Common myeloid progenitor, CD34-positive (primary cell): Measurements from ENCODE around the gene TMEM214.
A peak's percentile ranks its signal among the peaks of the same experiment; 100 is the strongest.

Experiments
- CTCF ChIA-PET: fragments of 350-600 bp; sonication (Branson Sonifier 250); formaldehyde crosslinking; loops from one replicate; lab custom pipeline; 2021; ENCODE audit warnings: antibody characterized with exemption; lab: Charles Lee
- POLR2A ChIA-PET: fragments of 350-600 bp; sonication (Branson Sonifier 250); formaldehyde crosslinking; loops from one replicate; lab custom pipeline; 2021; ENCODE audit warnings: antibody characterized with exemption; lab: Charles Lee
- DNase-seq, 3 donors: peaks; one replicate each; pipeline versions ENCODE4 v3.0.0 to v3.0.0-alpha.2; 2013
- H3K27ac ChIP-seq, 2 experiments: 1 replicate in 1 of 2; 2 replicates in 1 of 2; pipeline ENCODE4 v1.7.0; 2013; ENCODE audit warnings: inconsistent platforms in 2 of 2, low read length in 2 of 2, mild to moderate bottlenecking in 2 of 2, low read depth in 1 of 2, moderate library complexity in 1 of 2; ENCODE audit not compliant: severe bottlenecking in 2 of 2, insufficient read depth in 1 of 2, poor library complexity in 1 of 2
- H3K27me3 ChIP-seq, 5 experiments: replicated peaks in 2 of 5; 1 replicate in 3 of 5; 2 replicates in 2 of 5; pipeline versions ENCODE4 v1.6.1 to v1.7.0; 2013; ENCODE audit warnings: low read length in 4 of 5, mild to moderate bottlenecking in 2 of 5, moderate library complexity in 2 of 5, inconsistent platforms in 1 of 5; ENCODE audit not compliant: insufficient read depth in 5 of 5, control insufficient read depth in 4 of 5
- H3K36me3 ChIP-seq, 4 experiments: 1 replicate in 2 of 4; 2 replicates in 2 of 4; pipeline versions ENCODE4 v1.6.1 to v1.7.0; 2013; ENCODE audit warnings: low read length in 3 of 4, control low read depth in 1 of 4, mild to moderate bottlenecking in 1 of 4; ENCODE audit not compliant: control insufficient read depth in 4 of 4, insufficient read depth in 4 of 4
- H3K4me1 ChIP-seq, 4 experiments: 1 replicate in 3 of 4; 2 replicates in 1 of 4; pipeline versions ENCODE4 v1.6.1 to v1.7.1; 2013; ENCODE audit warnings: low read length in 3 of 4, mild to moderate bottlenecking in 3 of 4, control low read depth in 1 of 4, inconsistent platforms in 1 of 4, moderate library complexity in 1 of 4; ENCODE audit not compliant: control insufficient read depth in 4 of 4, insufficient read depth in 4 of 4; ENCODE audit errors: control extremely low read depth in 1 of 4
- H3K4me3 ChIP-seq, 7 experiments: 1 replicate in 4 of 7; 2 replicates in 3 of 7; pipeline versions ENCODE4 v1.5.1 to v1.7.0; 2013; ENCODE audit warnings: mild to moderate bottlenecking in 7 of 7, low read length in 6 of 7, moderate library complexity in 6 of 7, inconsistent platforms in 2 of 7, low read depth in 2 of 7, control low read depth in 1 of 7; ENCODE audit not compliant: insufficient read depth in 4 of 7, control insufficient read depth in 1 of 7; ENCODE audit errors: extremely low read depth in 1 of 7
- H3K9me3 ChIP-seq, 5 experiments: 1 replicate in 4 of 5; 2 replicates in 1 of 5; pipeline versions ENCODE4 v1.6.1 to v1.7.1; 2013; ENCODE audit warnings: low read length in 4 of 5, mild to moderate bottlenecking in 2 of 5, inconsistent platforms in 1 of 5, low read depth in 1 of 5, moderate library complexity in 1 of 5; ENCODE audit not compliant: control insufficient read depth in 4 of 5, insufficient read depth in 2 of 5; ENCODE audit errors: control extremely low read depth in 1 of 5
- WGBS: methylation state at CpG from one replicate; pipeline ENCODE4 v1.1.5; 2013; ENCODE audit not compliant: insufficient coverage; 5-methylcytosine and 5-hydroxymethylcytosine counted together

TMEM214 gene

DNA sequence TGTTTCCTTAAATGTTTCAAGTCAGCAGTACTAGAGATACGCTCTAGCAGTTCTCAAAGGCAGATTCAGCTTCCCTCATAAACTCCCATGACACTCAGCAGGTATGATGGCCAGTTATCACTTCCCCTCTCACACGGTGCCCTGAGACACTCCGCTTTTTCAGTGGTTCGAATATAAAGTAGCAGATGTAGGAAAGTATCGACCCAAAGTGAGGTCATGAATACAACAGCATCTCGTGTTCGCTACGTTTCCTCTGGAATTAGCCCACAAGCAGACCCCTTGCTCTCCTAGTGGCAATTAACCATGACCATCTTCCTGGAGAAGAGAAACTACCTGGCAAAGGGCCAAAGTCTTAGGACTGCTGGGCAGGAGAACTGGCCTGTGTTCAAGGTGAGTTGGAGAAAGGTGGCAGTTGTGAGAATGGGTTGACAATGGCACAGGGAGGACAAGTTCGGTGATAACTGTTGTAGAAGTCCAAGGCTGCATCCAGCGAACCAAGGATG lies 9.4 kb downstream of the TMEM214 start:
- DNase-seq: no peak
- Histone ChIP-seq H3K36me3 (peaks cover 3 to 59% (median 40%) of the 10 kb centered on the region in 4 experiments), H3K27ac (peak overlapping the region in 1 of 2 experiments; percentile 22), H3K4me3 (no peak overlapping the region), H3K27me3 (no peaks in the 10 kb centered on the region), H3K4me1 (no peaks in the 10 kb centered on the region), H3K9me3 (no peaks in the 10 kb centered on the region)
- ChIA-PET POLR2A (no interaction called here), CTCF (no interaction called here)
- WGBS: 93% methylated on average over 10 of the region's 10 CpGs

GRCh38 chr2:27042985-27043634 lies 10.3 kb downstream of the TMEM214 start:
- Histone ChIP-seq H3K36me3 (peaks cover 3 to 50% (median 31%) of the 10 kb centered on the region in 4 experiments), H3K27ac (no peak overlapping the region), H3K4me3 (no peak overlapping the region), H3K9me3 (no peaks in the 10 kb centered on the region), H3K27me3 (no peaks in the 10 kb centered on the region), H3K4me1 (no peaks in the 10 kb centered on the region)
- ChIA-PET CTCF (interaction anchor here (0.9 kb wide), 1 partner anchor 10 kb away, joined by 5 read pairs; the partner anchor contains the start of gene TMEM214), POLR2A (interaction anchor here (0.6 kb wide), 1 partner anchor 1127 kb away, joined by 3 read pairs; no protein-coding TSS in a partner anchor)
- WGBS: 95% methylated on average over 6 of the region's 7 CpGs
- DNase-seq: no peak

DNA sequence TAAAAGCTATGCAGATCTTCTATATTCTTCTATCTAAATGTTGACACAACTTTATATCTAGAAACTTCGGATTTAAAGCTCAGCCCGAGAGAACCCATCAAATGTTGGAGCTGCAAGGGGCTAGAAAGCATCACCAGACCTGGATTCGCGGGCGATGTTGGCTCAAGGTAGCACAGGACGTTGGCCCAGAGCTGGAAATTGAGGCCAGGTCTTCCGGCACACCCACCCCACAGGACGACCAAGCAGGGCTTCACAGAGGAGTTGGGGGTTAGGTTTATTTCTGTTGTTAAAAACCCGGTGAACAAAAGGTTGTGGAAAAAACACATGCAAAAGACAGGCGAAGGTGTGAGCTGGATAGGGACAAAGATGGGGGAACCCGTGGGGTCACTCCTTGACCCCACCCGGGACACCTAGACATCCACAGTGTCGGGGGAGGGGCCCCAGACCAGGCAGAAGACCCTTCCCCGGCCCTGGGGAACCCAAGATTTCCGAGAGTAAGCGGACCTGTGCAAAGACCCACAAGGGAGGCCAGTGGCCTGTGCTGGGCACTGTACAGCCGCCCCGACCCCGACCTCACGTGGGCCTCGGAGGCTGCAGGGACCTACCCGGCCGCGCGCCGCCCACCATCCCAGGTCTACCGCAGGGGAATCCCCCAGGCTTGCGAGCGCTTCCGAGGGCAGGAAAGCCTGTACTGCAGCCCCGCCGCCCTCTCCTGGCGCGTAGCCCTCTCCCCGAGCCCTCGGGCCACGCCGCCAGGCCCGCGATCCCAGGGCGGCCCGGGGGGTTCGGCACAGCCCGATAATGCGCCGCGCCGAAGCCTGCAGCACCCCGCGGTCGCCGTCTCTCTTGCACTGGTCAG lies 16.9 kb downstream of the TMEM214 start:
- Histone ChIP-seq H3K4me3 (peak overlapping the region; percentile 82 to 98 (median 93)), H3K27me3 (no peaks in the 10 kb centered on the region), H3K4me1 (peaks cover 2 to 24% (median 21%) of the 10 kb centered on the region in 4 experiments), H3K36me3 (peaks cover 0 to 14% (median 13%) of the 10 kb centered on the region in 4 experiments), H3K27ac (peak overlapping the region in 1 of 2 experiments; percentile 86), H3K9me3 (no peaks in the 10 kb centered on the region)
- peak; percentile 55 to 82 (median 79) for DNase-seq
- ChIA-PET CTCF (interaction anchor here (1.1 to 19.5 kb wide), 7 partner anchors 9 to 254 kb away, joined by 3 to 381 read pairs (median 8); partner anchors contain the start of genes EMILIN1, KHK, OST4 and TMEM214), POLR2A (interaction anchor here (0.6 to 2.4 kb wide), 7 partner anchors 13 to 67 kb away, joined by 3 to 16 read pairs (median 6); partner anchors contain the start of genes OST4 and TMEM214)
- WGBS: 5% methylated on average over 44 of the region's 52 CpGs

DNA sequence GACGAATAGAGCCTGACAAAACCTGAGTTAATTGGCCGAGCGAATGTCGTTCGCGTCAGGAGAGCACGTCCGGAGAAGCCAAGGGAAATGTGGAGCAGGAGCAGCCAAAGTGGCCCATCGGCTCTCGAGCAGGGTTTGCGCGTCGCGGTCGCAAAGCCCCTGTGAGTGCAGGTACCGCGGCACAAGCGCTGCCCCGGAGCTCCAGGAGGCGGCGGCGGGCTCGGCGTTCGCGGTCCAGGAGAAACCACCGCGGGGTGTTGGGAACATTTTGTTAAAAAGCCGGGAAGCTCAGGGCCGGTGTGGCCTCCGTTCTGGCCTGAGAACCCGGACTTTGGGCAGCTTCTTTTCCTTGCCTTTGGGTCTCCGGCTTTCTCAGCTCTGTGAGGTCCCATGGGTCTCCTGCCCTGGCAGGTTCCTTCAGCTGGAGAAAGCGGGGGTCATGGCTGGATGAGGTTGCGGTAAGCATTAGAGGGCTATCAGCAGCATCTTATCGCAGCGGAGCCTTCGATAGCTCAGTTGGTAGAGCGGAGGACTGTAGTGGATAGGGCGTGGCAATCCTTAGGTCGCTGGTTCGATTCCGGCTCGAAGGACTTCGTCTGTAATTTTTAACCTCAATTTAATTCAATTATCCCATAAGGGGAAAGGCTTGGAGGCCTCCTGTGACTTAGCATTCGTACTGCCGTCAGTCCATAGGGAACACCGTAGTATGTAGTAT lies 17.7 kb downstream of the TMEM214 start:
- peak; percentile 92 to 98 (median 97) for DNase-seq
- Histone ChIP-seq H3K36me3 (peaks cover 0 to 22% (median 21%) of the 10 kb centered on the region in 4 experiments), H3K27me3 (no peaks in the 10 kb centered on the region), H3K27ac (peak overlapping the region; percentile 43 to 86), H3K4me1 (peaks cover 2 to 24% (median 21%) of the 10 kb centered on the region in 4 experiments), H3K9me3 (no peaks in the 10 kb centered on the region), H3K4me3 (peak overlapping the region; percentile 82 to 98 (median 93))
- ChIA-PET POLR2A (interaction anchor here (0.7 to 2.4 kb wide), 6 partner anchors 18 to 68 kb away, joined by 3 to 16 read pairs (median 6); partner anchors contain the start of genes OST4 and TMEM214), CTCF (interaction anchor here (0.8 to 19.5 kb wide), 7 partner anchors 9 to 107 kb away, joined by 3 to 381 read pairs (median 8); partner anchors contain the start of genes EMILIN1, KHK, OST4 and TMEM214)
- under 1% methylated on average over 41 of the region's 48 CpGs for WGBS

DNA sequence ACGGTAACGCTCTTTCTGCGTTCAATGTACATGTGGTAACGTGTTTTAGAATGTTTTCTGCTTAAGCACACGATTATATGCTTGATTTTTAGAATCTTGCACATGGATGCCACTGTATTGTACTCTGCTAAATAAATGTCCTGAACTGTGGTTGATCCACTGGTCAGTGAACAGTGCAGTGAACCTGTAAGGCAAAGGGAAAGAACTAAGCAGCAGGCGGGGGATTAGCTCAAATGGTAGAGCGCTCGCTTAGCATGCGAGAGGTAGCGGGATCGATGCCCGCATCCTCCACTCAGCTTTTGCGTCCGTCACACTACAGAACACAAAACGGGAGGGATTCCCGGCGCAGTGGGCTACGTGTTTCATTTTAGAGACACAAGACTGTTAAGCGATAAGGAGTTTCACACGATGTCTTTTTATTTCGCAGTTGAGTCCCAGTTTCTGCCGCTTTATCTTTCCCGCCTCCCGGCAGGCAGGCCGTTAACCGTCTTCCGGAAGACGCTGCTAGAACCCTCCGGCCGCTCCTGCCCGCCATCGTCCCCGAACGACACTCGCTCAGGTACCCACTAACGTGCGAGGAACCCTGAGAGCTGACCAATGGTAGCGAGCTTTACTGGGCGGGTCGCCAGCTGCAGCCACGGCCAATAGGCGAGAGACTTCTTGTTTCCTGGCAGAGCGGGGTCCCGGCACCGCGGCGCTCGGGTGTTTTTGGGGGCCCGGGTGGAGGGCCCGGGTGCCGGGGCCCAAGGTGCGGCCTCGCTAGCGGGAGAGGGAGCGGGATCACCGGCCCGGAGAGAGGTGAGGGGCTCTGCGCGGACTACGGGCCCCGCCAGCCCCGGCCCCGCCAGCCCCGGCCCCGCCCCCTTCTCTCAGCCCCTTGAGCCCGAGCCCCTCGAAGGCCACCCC lies 18.5 kb downstream of the TMEM214 start, which contains the start of gene AGBL5:
AGBL5 (plus strand) TSS at position 673 of the 906 bp plus-strand sequence. CDS start 1,291 bp downstream, outside the sequence.
- Histone ChIP-seq H3K27me3 (no peaks in the 10 kb centered on the region), H3K27ac (peak within 1 kb of the TSS; percentile 43 to 86), H3K4me3 (peak within 1 kb of the TSS; percentile 82 to 98 (median 93)), H3K9me3 (no peaks in the 10 kb centered on the region), H3K4me1 (peaks cover 2 to 24% (median 21%) of the 10 kb centered on the region in 4 experiments), H3K36me3 (peaks cover 0 to 30% (median 28%) of the 10 kb centered on the region in 4 experiments)
- ChIA-PET POLR2A (interaction anchor here (1.0 to 2.4 kb wide), 6 partner anchors 18 to 34 kb away, joined by 3 to 16 read pairs (median 6); partner anchors contain the start of genes OST4 and TMEM214), CTCF (interaction anchor here (0.8 to 19.5 kb wide), 8 partner anchors 8 to 108 kb away, joined by 3 to 381 read pairs (median 7); partner anchors contain the start of genes EMILIN1, KHK, OST4 and TMEM214)
- DNase-seq: peak; percentile 95 to 97 (median 96)
- under 1% methylated on average over 39 of the region's 67 CpGs for WGBS
